Posterior cingulate gyrus (tissue), 11 donors: ENCODE results near the gene FFAR4.
A peak's percentile ranks its signal among the peaks of the same experiment; 100 is the strongest.

Source experiments
- DNase-seq, 10 donors: peaks; one replicate each; pipeline versions ENCODE4 v3.0.0 to v3.0.0-alpha.2; 2020 to 2021; ENCODE audit warnings: mixed read lengths in 3 of 10
- intact Hi-C: fragments of 100-400 bp; cut with DNase I; formaldehyde crosslinking; loops from one replicate; pipeline ENCODE4 v1.15.1; 2023

Gene FFAR4

DNA sequence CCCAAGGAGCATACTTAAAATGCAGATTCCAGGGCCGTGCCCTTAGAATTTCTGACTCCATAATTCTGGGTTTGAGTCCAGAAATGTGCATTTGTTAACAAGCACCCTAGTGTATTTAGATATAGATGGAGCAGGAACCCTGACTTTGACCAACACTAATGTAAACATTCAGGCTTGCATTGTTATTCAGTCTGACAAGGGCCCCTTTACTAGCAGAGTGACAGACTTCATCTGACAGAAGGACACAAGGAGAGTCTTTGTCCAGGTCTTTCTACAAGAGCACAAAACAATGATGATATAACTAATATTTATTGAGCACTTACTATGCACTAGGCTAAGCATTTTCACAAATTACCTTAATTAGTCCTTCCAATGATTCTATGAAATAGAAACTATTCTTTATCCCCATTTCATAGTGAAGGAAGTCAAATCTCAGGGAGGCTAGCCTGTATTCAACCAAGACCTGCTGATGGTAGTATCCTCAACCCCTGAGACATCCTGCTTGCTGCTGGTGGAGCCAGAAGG, 30.7 kb downstream of the FFAR4 start:
- intact Hi-C loops, result no loop called here
- no peak for DNase-seq

DNA sequence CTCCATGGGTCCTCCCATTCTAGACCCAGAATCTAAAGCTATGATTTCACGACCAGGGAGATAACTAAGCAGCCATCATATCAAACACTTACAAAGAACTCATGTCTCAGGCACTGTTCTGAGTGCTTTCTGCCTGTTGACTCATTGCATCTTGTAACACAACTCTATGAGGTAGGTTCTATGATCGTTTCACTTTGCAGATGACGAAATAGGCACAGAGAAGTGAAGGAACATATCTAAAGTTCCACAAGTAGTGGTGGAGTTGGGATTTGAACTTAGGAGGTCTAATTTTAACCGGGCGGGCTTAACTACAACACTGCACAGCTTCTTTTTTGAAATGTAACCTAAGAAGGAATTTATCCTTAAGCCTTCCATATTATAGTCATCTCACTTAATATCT, 31.7 kb downstream of the FFAR4 start:
- DNase-seq, result no peak

DNA sequence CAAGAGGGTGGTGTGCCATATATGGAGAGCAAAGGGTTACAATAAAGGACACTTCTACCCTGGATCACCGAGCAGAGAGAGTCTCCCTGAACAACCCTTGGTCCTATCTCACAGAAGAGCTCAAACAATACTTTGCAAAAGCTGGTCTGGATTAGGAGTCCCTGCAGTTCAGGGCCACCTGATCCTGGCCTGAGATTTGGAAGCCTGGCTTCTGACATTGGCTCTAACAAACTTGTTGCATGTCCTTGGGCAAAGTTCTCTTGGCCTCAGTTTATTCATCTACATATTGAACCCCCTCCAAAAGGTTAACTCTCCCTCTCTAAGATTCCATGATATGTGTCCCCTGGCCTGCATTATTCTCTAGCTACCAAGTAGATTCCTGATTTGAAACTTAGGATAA, 32.9 kb downstream of the FFAR4 start:
- DNase-seq, result no peak

More for the DNA sequence above, 31.7 kb downstream of the FFAR4 start:
- intact Hi-C loops, result no loop called here

DNA sequence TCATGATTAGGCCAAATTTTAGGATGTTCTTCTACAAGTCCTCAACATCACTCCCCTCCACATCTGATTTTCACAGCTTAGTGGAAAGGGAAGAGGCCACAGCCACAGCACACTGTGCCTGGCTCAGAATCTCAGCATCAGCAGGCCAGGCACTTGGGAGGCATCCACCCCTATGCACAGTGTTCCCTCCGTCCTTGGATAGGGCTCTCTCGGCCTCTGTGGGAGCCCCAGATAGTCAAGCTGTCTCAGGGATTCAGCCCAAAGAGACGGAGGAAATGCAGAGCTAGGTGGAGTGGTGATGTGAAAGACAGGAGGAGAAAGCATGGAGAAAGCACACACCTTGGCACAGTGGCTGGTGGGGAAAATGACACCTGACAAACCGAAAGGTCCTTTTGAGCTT, 33.3 kb downstream of the FFAR4 start:
- no peak for DNase-seq
- intact Hi-C loops, result no loop called here

More for the DNA sequence above, 32.9 kb downstream of the FFAR4 start:
- intact Hi-C loops, result no loop called here

DNA sequence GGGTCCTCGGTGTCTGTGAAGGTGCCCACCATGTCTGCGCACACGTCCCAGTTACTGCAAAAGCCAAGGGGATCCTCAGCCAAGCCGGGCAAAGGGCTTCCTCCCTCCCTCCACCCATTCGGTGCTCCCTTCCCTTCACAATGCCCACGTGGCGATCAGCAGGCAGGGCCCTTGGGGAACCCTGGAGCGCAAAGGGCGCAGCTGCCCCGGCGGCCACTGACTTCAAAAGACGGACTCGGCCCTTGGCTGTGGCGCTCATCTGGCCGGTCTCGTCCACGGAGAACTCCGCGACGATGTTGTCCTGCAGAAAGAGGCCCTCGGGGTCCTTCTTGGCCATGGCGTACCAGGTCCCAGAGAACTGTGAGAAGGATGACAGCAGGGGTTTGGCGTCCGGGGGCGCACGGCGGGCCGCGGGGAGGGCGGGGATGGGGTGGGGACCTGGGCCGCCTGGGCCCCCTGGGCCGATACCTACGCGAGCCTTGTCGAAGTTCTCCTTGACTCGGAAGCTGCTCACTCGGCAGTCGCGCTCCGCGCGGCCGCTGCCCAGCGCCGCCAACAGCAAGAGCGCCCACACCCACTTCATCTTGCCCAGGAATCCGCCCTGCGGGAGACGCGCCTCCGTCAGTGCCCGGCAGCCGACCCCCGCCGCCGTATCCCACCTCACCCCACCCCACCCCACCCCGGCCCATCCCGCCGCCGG, 34.1 kb downstream of the FFAR4 start:
- DNase-seq, result peak in 4 of 10 donors; percentile 19 to 90 (median 84)
- intact Hi-C loops, result no loop called here

DNA sequence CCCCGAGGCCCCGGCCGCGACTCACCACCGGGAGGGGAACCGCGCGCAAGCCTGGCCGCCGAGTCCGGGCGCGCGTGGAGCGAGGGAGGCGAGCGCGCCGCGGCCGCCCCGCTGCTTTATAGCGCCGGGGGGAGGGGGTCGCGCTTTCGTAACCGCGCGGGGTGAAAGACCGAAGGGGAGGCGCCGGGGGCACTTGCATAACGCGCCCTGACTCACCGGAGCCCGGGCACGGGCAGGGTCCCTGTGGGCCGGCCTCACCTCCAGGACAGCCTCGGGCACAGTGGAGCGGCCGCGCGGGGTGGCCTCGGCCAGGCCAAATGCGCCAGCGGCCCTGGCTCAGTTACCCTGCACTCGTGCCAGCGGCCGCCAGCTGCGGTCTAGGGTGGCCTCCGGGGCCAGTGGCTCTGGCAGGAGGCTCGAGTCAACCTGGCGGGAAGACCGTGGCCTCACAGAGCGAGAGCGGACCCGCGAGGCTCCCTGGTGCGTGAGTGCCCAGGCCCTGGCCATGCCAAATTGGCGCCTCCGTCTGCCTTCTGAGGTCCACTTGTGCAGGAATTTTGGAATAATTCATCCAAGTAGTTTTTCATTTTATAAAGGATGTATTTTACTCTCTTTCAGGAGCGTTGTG, 34.8 kb downstream of the FFAR4 start, which contains the start of gene RBP4:
RBP4 (minus strand) TSS at position 90 of the 628 bp plus-strand sequence. CDS start 207 bp downstream, outside the sequence.
- peak in 3 of 10 donors; percentile 13 to 85 (median 75) for DNase-seq
- intact Hi-C loops, result no loop called here

DNA sequence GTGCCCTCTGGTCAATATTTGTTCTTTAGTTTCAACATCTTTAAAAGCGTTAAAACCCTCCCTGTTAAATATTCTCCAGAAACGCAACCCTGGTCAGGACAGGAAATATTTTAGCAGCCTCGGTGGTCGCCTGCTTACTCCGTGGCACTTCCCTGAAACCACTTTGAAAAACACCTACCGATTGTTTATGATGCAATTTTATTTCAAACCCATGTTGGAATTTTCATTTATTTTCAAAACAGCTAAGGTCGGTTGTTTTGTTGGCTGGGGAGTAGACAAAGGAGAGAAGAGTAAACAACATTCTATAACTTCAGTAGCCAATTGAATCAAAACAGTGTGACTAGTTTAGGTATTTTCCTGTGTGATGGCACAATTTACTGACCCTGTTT, 35.3 kb downstream of the FFAR4 start:
- no peak for DNase-seq
- intact Hi-C loops, result no loop called here

DNA sequence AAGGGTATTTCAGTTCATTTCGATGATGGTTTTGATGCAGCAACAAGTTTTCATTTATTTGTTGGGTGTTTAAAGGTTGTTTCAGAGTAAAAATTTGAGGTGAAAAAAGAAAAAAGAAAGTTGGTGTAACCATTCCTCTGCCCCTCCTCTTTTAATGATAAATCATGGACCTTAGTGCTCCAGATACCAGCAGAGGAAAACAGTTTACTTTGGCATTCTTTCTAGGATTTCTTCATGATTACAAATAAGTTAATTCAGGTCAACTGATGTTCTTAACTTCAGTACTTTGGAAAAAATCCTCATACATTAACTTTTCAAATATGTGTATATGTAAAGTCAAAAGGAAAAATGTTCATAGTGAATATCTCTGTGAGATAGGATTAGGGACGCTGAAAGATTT, 36.6 kb downstream of the FFAR4 start:
- no peak for DNase-seq
- intact Hi-C loops, result no loop called here

DNA sequence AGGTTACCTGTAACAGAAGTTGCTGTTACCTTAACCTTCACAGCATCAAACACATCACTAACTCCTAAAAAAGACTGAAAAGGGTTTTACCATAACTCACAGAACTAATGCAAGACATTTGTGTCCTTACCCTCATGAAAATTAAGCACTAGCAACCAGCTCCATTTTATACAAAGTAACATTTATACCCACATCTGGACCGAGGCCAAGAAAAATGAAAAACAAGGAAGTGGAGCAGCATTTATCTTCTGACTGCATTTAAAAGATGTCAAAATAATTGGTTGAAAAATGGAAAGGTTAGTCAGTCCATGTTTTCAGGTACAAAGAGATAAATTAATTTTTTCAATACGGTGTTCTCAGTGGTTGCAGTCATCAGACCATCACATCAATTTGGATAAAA, 37.7 kb downstream of the FFAR4 start:
- intact Hi-C loops, result no loop called here
- DNase-seq, result no peak

DNA sequence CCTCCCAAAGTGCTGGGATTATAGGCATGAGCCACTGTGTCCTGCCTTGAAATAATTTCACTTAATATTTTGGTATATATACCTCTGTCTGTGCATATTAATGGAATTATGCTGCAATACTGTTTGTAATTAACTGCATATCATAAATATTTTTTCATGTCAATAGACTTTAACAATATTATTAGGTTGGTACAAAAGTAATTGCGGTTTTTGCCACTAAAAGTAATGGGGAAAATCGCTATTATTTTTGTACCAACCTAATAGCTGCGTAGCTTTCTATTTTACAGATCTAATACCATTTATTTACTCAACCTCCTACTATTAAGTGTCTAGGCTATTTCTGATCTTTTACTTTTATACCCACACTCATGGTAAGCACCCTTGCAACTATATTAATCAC, 42.0 kb downstream of the FFAR4 start:
- DNase-seq, result no peak
- intact Hi-C loops, result no loop called here

DNA sequence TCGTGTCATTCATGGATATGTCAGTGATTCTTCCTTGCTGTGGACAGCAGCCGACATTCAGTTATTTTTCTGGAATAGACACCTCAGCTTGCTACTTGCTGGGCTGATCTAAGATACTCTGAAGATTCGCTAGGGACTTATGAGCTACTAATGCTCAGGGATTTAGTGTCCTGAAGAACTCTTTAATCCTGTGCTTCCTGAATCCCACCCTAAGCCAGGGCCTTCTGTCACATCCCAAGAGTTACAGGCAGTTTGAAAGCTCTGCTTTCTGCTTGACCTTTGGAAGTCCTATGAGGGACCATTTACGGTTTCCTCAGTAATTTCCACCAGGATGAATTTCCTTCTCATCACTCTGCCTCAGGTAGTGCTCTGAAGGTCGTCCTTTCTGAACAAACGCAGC, 45.8 kb downstream of the FFAR4 start, which contains the start of gene PDE6C:
PDE6C (plus strand) TSS at position 227 of the 400 bp plus-strand sequence. CDS start 189 bp downstream, outside the sequence.
- DNase-seq, result no peak
- intact Hi-C loops, result no loop called here

DNA sequence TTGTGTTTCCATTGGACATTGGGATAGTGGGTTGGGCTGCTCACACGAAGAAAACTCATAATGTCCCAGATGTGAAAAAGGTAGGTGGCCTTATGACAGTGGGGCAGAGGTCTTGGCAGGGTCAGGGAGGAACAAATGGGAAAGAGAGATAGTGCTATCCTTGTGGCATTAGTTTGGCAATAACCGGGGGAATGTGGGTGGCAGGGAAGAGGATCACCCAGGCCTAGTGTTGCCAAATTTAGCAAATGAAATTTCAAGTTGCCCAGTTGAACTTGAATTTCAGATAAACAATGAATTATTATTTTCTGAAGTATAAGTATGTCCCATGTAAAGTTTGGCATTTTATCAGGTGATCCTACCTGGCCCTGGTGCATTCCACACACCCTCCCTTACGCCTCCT, 46.7 kb downstream of the FFAR4 start:
- intact Hi-C loops, result no loop called here
- DNase-seq, result no peak

DNA sequence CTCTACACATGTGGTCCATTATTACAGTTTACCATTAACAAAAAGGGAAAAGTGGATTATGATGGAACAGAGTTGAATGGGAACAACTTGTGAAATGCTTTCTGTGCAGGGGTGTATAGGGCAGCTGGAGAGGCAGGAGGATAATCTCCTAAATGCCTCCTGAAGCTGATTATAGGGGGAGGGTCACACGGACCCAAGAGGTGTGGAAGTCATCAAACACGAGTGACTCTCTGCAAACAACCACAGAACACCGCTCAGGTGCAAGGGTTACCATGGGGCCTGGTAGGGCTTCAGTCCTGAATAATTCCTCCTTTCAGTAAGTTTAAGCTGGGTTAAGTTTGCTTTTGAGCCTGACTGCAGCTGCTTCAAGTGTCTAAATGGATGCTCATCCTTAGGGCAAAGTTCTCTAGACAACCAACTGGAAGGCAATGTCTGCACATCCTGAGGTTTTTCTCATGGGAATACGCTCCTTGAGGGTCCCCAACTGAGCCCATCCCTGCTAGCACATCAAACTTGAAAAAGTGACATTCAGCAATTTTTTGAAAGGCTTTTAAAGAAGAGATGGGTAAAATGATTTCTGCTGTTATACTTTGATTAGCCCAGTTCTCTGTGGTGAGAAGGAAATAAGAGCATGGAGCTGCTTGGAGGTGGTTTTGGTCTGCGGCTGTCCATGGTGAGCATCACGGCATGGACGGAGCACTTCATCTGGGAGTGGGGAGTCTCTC, 47.8 kb downstream of the FFAR4 start:
- intact Hi-C loops, result no loop called here
- no peak for DNase-seq

DNA sequence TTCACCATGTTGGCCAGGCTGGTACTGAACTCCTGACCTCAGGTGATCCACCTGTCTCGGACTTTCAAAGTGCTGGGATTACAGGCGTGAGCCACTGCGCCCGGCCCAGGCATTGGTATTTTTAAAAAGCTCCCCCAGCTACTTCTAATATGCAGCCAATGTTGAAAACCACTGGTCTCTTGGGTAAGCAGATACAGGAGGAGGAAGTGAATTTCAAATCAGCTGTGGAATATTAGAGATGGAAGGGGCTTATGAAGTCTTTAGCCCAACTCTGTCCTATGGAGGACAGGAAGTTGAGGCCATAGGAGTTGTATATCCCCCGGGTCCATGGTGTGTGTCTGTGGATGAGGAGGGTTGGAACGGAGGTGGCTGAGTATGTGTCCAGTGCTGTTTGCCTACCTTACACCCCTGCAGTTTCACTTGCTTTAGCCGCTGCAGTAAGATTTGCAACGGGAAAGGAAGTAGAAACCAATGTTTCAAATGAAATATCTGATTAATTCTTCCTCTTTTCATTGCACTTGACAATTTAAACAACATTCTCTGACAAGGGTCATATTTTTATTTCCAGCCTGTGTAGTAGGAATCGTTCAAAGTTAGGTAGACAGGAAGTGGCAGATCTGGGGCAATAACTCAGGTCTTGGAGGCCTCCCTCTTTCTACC, 49.2 kb downstream of the FFAR4 start:
- intact Hi-C loops, result no loop called here
- DNase-seq, result no peak

DNA sequence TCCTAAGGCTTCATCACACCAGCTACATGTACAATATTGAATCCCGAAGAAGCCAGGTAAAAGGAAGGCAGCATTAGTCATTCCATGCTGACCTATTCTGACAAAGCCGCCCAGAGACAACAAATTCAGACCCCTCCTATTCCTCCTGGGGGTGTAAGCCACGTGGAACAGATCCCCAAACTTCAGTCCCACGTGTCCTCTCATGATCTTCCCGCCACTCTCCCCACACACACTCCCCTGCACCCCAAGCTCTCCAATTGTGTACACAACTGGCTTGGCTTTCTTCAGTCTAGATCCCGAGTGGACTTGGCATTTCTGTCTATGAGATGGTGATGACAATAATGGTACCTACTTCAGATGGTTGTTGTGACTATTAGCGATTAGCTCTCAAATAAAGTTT, 54.5 kb downstream of the FFAR4 start:
- intact Hi-C loops, result no loop called here
- DNase-seq, result no peak

DNA sequence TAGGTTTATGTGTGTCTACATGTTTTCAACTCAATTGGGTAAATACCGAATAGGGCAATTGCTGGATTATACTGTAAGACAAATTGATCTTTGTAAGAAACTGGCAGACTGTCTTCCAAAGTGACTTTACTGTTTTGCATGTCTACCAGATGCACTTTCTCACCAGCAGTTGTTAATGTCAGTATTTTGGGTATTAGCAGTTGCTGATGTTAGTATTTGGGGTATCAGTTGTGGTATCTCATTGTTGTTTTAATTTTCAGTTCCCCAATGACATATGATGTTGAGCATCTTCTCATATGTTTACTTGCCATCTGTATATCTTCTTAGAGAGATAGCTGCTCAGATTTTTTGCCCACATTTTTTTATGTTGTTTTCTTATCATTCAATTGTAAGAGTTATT, 56.5 kb downstream of the FFAR4 start:
- no peak for DNase-seq
- intact Hi-C loops, result no loop called here

DNA sequence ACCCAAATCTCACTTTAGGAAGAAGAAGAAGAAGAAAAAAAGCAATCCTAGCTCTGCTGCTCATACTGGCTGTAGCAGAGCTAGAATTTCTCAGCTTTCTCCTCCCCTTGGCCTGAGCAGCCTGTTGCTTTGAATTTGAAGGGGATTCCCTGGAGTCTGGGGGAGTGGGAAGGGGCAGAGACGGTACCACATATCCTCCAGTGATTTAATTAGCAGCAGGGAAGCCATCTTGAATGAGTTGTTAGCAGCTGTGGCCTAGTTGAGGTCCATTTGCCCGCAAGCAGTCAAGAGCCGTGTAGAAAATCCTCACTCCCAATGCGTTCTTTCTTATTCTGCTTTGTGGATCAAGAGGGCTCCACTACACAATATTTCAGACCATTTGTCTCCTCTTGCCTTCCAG, 62.4 kb downstream of the FFAR4 start:
- intact Hi-C loops, result no loop called here
- DNase-seq, result no peak

DNA sequence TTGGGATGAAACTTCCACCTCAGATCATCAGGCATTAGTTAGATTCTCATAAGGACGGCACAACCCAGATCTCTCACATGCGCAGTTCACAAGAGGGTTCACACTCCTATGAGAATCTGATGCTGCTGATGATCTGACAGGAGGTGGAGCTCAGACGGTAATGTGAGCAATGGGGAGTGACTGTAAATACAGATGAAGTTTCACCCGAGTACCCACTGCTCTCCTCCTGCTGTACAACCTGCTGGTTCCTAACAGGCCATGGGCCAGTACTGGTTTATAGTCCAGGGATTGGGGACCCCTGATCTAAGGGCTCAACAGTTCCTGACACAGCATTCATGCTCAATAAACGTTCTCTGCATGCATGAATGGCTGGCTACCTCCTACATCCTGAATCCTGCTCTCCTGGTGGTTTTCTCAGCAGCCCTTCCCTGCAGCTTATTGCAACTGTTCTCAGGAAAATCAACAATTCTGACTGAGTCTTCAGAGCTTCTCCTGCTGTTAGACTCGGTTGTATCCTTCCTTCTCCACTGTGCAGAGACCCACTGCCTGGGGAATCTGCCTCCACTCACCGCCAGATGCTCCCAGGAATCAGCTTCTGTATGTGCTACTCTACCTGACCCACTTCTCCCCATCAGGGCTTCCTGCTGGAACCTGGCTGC, 63.3 kb downstream of the FFAR4 start:
- intact Hi-C loops, result no loop called here
- no peak for DNase-seq

DNA sequence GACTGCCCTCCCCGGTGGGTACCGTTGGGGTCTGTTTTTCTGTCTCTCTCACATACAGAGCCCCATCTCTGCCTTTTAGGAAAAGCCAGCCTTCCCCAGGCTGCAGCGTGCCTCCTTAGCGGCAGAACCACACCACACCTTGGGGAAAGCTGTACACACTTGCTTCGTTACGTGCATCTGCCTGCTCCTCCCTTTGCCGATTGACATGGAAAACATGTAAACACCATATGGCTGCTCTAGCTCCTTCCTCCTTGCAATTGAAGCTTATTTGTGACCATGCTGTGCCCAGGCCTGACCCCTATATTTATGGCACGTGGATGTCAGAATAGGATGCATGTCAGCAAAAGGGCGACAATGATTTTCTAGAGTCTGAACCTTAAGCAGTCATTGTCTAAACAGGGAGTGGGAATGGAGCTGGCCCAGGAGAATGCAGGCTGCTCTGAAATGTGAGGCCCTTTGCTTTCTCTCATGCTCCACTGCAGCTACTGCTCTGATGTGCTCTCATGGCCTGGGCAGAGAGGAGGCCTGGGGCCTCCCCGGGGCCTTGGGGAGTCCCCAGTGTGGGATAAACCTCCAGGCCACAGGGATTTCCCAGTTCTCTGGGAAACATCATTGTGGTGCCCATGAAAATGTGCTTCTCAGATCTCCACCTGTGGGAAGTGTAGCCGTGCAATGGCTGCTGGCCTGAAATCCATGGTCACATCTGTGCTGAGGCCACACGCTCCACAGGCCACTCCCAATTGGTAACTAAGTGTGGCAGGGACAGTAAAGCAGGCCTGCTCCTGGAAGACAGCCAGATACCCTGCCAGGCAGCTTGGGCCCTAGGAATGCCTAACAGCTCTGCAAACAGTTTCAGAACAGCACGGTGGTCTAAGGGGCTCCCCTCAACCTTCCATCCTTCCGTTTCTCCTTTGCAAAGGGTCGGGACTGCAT, 64.4 kb downstream of the FFAR4 start:
- intact Hi-C loops, result no loop called here
- DNase-seq, result no peak
